ENCODE measurements around the gene ATRN. TPM values are rescaled to one million over a fixed set of nuclear protein-coding genes. Genes with fewer than 3 reads are reported as not detected.
A peak's percentile ranks its signal among the peaks of the same experiment; 100 is the strongest.

The ATRN gene
- total RNA-seq, 2 donors from 2014 or later: 17.0 to 23.1 TPM

DNA sequence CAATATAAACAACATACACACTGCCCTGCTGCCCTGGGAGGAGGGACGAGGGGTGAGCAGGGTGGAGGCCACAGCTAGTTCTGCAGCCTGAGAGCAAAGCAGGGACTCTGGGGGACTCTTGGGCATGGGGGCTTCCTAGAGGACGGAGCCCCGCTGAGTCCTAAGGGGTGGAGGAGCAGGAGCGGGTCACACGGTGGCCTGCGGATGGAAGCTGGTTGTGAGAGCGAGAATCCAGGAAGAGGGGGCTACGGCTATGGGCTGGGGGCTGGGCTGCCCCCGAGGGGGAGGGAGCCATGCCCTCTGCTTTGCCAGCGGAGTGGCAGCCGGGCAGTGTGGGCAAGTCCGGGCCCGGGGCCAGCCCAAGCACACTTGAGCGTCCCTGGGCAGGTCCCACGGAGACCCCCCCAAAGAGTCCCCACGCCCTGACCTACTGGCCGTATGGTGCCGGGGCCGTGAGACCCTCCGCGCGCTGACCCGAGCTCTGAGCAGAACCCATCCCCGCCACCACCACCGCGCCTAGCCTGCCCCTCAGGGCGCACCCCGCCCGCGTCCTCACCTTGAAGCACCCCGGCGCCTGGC lies 210.6 kb downstream of the ATRN start:
- intact Hi-C loops (cut with DNase I): loop anchor here (10.0 kb wide), 1 partner anchor 403 kb away; no protein-coding TSS in a partner anchor
- no peak for DNase-seq
- H3K4me1 ChIP-seq: no peaks in the 10 kb centered on the region
- no peaks in the 10 kb centered on the region for H3K9me3 ChIP-seq
- TF ChIP-seq, protein P1, sequence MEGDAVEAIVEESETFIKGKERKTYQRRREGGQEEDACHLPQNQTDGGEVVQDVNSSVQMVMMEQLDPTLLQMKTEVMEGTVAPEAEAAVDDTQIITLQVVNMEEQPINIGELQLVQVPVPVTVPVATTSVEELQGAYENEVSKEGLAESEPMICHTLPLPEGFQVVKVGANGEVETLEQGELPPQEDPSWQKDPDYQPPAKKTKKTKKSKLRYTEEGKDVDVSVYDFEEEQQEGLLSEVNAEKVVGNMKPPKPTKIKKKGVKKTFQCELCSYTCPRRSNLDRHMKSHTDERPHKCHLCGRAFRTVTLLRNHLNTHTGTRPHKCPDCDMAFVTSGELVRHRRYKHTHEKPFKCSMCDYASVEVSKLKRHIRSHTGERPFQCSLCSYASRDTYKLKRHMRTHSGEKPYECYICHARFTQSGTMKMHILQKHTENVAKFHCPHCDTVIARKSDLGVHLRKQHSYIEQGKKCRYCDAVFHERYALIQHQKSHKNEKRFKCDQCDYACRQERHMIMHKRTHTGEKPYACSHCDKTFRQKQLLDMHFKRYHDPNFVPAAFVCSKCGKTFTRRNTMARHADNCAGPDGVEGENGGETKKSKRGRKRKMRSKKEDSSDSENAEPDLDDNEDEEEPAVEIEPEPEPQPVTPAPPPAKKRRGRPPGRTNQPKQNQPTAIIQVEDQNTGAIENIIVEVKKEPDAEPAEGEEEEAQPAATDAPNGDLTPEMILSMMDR (IDR thresholded peaks at IDR 0.05): no peak
- peak overlapping the region; percentile 53 for H3K27ac ChIP-seq
- H3K9ac ChIP-seq (ENCODE audit: low read depth in 2 of 2, low read length in 2 of 2): peak overlapping the region; percentile 23 to 55
- H3K36me3 ChIP-seq: no peaks in the 10 kb centered on the region
- peaks cover 20% of the 10 kb centered on the region for H3K27me3 ChIP-seq
- peak overlapping the region; percentile 35 for H3K4me3 ChIP-seq

DNA sequence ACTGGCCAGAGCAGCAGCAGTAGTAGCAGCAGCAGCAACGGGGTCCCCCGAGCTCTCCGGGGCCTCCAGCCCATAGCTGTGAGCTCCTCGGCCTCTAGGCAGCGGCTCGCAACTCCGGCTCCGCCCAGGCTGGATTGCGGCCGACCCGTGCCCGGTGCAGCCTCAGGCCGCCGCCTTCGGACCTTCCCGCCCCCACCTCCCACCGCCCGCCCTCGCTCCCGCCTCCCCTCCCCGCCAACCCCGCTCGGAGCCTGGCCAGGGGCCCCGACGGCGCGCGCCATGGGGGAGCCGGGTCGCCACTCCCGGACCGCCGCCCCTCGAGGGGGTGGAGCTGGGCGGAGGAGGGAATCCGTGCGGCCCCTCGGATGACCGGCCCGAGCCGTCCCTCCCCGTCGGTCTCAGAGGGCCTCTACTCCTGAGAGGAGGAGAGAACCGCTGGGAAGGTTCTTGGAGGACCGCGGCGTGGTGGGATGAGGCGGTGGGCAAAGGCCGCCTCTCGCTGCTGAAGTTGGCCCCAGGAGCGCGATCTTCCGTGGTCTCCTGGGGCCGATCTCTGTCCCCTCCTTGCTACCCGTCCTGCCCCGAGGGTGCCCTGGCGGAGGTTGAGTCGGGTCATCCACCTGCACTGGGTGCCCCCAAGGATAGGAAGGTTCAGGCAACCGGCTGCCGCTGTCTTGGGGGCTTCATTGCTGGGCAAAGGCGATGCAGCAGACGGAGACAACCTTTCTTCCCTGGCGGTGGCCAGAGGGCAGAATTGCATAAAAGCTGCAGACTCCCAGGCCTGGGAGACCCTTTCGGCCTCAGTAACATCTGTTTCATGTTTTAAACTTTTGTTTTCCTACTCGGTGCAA lies 211.3 kb downstream of the ATRN start, which contains the start of gene ADAM33:
ADAM33 (minus strand) TSS at position 80 of the 851 bp plus-strand sequence; CDS start at position 74, 6 bp downstream.
- Histone ChIP-seq H3K27ac (peak within 1 kb of the TSS; percentile 53), H3K36me3 (no peaks in the 10 kb centered on the region), H3K4me3 (peak within 1 kb of the TSS; percentile 35), H3K9me3 (no peaks in the 10 kb centered on the region), H3K9ac (ENCODE audit: low read depth in 2 of 2, low read length in 2 of 2) (peak within 1 kb of the TSS; percentile 23 to 55), H3K4me1 (no peaks in the 10 kb centered on the region), H3K27me3 (peaks cover 20% of the 10 kb centered on the region)
- TF ChIP-seq, protein P1 (IDR thresholded peaks at IDR 0.05): no peak
- DNase-seq: peak; percentile 36
- intact Hi-C loops (cut with DNase I): loop anchor here (10.0 kb wide), 1 partner anchor 403 kb away; no protein-coding TSS in a partner anchor

DNA sequence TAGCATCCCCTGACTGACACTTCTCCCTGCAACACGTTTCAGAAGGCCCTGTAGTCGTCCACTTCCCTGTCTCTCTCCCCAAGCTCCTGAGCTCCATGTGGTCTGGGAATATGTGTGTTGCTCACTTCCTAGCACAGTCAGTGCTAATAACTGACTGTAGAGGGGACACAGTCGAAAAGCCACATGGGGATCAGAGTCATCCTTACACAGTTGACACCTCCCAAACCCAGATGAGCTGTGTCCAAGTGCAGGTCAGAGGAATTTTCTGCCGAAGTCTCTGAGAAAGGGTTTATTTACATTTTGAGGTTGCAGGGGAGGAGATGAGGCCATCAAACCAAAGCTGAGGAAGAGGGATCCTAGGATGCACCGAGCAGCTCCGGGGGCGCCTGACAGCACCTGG lies 214.5 kb downstream of the ATRN start:
- Histone ChIP-seq H3K9me3 (no peaks in the 10 kb centered on the region), H3K27me3 (peaks cover 20% of the 10 kb centered on the region), H3K4me1 (no peaks in the 10 kb centered on the region), H3K27ac (no peak overlapping the region), H3K36me3 (no peaks in the 10 kb centered on the region), H3K9ac (ENCODE audit: low read depth in 2 of 2, low read length in 2 of 2) (no peak overlapping the region), H3K4me3 (no peak overlapping the region)
- no peak for DNase-seq
- TF ChIP-seq, protein P1 (IDR thresholded peaks at IDR 0.05): no peak
- intact Hi-C loops (cut with DNase I): loop anchor here (10.0 kb wide), 1 partner anchor 399 kb away; no protein-coding TSS in a partner anchor

DNA sequence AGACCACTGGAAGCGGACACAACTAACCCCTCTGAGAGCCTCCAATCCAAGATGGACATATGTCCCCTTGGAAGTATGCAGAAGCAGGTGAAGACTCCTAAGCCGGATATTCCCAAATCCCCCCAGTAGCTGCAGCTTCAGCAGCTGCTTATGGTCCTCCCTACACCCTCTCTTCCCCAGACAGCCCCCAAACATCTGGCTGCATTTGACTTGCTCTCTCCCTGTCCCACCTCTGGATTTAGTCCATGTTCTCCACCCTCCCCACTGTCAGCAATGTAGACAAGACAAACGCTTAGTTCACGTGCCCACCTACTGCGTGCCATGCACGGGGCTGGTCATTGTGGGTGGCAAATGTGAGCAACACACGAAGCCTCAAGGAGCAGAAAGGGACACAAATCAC lies 215.6 kb downstream of the ATRN start:
- no peaks in the 10 kb centered on the region for H3K9me3 ChIP-seq
- DNase-seq: no peak
- peak overlapping the region; percentile 44 for H3K27ac ChIP-seq
- TF ChIP-seq, protein P1 (IDR thresholded peaks at IDR 0.05): no peak
- intact Hi-C loops (cut with DNase I): loop anchor here (10.0 kb wide), 1 partner anchor 398 kb away; no protein-coding TSS in a partner anchor
- H3K4me3 ChIP-seq: no peak overlapping the region
- no peak overlapping the region for H3K9ac ChIP-seq (ENCODE audit: low read depth in 2 of 2, low read length in 2 of 2)
- no peaks in the 10 kb centered on the region for H3K4me1 ChIP-seq
- peaks cover 12% of the 10 kb centered on the region for H3K27me3 ChIP-seq
- no peaks in the 10 kb centered on the region for H3K36me3 ChIP-seq

DNA sequence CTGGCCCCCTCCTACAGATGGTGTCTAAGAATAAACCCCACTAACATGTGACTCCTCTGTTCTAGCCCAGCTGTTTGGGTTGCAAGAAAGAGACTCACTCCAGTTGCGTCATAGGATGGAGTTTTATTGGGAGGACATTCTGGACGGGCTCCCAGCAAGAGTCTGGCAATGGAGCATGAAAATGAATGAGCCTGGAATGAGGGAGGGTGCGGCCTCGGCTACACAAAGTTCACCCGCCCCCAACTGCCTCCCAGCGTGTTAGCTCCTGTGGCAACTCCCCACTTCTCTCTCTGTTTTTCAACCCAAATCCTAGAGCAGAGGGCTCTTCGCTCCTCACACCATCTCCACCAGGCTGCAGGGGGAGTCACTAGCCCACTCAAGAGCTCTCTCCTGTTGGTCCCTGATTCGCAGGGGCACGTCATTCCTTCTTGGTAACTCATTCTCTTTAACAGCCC lies 216.1 kb downstream of the ATRN start:
- H3K9ac ChIP-seq (ENCODE audit: low read depth in 2 of 2, low read length in 2 of 2): peak overlapping the region in 1 of 2 donors; percentile 56
- TF ChIP-seq, protein P1 (IDR thresholded peaks at IDR 0.05): no peak
- H3K36me3 ChIP-seq: no peaks in the 10 kb centered on the region
- H3K4me1 ChIP-seq: no peaks in the 10 kb centered on the region
- no peak overlapping the region for H3K4me3 ChIP-seq
- peak overlapping the region; percentile 44 for H3K27ac ChIP-seq
- peaks cover 7% of the 10 kb centered on the region for H3K27me3 ChIP-seq
- DNase-seq: peak; percentile 74
- intact Hi-C loops (cut with DNase I): loop anchor here (10.0 kb wide), 1 partner anchor 398 kb away; no protein-coding TSS in a partner anchor
- H3K9me3 ChIP-seq: no peaks in the 10 kb centered on the region
